ENCODE data around the gene TNXB. TPM values are rescaled to one million over a fixed set of nuclear protein-coding genes. Genes with fewer than 3 reads are reported as not detected.

The TNXB gene
- total and polyA plus RNA-seq, 2 of the 4 experiments (the other 2 are of a cell fraction) = 0.05 TPM; not detected in 1

DNA sequence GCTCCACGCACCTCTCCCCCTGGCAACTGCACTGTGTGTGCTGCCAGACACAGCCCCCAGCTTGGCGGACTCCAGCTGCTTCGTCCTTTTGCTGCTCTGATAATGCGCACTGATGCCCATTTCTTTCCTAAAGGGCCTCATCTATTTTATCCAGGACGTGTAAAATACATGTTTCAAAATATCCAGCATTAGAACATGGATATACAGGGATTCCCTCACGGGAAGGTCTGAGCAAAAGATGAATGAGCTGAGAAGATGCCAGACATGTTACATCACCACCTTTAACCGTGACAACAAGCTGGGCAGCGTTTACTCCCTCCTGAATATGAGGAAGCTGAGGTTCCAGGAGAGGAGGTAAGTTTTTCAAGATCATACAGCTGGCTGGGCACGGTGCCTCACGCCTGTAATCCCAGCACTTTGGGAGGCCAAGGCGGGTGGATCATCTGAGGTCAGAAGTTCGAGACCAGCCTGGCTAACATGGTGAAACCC is 32.8 kb downstream of the TNXB start:
- H2AK9ac ChIP-seq (replicated peaks; ENCODE audit: low read depth, low read length, poor library complexity) = no peak overlapping the region
- no peak overlapping the region for H2AFZ ChIP-seq (replicated peaks; ENCODE audit: low read length, poor library complexity)
- no peak overlapping the region; the same call in 1 of the 2 replicates for H2AK5ac ChIP-seq (ENCODE audit: low read depth, low read length)
- H3K23ac ChIP-seq (ENCODE audit: low read depth, low read length) = no peak overlapping the region
- no peak overlapping the region for H3K18ac ChIP-seq (ENCODE audit: low read depth, low read length)
- intact Hi-C loops (cut with micrococcal nuclease) (no loop called here), in situ Hi-C loops (cut with MboI; ENCODE audit: low sequenced_read_pairs) (no loop called here), dilution Hi-C loops (cut with HindIII; ENCODE audit: low sequenced_read_pairs, unreplicated experiment) (no loop called here)
- H3K4me1 ChIP-seq (ENCODE audit: control insufficient read depth, insufficient read depth, low read length) = peaks cover 24% of the 10 kb centered on the region
- no peaks in the 10 kb centered on the region for H3K79me1 ChIP-seq (ENCODE audit: low read depth in 1 of 2, low read length in 2 of 2)
- no peak overlapping the region for H2BK15ac ChIP-seq (ENCODE audit: low read depth, low read length)
- H2BK120ac ChIP-seq (ENCODE audit: low read depth, low read length) = no peak overlapping the region
- peaks cover 3% of the 10 kb centered on the region; the same call in 1 of the 2 replicates for H4K20me1 ChIP-seq (ENCODE audit: insufficient read depth, low read length)
- H3K4ac ChIP-seq (ENCODE audit: low read depth, low read length) = peak overlapping the region; percentile 10; the same call in 1 of the 2 replicates
- H4K5ac ChIP-seq (ENCODE audit: low read depth, low read length) = no peak overlapping the region
- no peak overlapping the region for H2BK20ac ChIP-seq (ENCODE audit: low read depth, low read length)
- peaks cover 18% of the 10 kb centered on the region for H3K9me1 ChIP-seq (ENCODE audit: insufficient read depth, low read length)
- DNase-seq = peak; percentile 79
- no peak overlapping the region for H3K56ac ChIP-seq (ENCODE audit: extremely low read depth, insufficient read depth, low read length)
- peak; percentile 73 for TF ChIP-seq CEBPB (IDR thresholded peaks at IDR 0.05; ENCODE audit: low read depth, low read length)
- TF ChIP-seq, protein P1, sequence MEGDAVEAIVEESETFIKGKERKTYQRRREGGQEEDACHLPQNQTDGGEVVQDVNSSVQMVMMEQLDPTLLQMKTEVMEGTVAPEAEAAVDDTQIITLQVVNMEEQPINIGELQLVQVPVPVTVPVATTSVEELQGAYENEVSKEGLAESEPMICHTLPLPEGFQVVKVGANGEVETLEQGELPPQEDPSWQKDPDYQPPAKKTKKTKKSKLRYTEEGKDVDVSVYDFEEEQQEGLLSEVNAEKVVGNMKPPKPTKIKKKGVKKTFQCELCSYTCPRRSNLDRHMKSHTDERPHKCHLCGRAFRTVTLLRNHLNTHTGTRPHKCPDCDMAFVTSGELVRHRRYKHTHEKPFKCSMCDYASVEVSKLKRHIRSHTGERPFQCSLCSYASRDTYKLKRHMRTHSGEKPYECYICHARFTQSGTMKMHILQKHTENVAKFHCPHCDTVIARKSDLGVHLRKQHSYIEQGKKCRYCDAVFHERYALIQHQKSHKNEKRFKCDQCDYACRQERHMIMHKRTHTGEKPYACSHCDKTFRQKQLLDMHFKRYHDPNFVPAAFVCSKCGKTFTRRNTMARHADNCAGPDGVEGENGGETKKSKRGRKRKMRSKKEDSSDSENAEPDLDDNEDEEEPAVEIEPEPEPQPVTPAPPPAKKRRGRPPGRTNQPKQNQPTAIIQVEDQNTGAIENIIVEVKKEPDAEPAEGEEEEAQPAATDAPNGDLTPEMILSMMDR (conservative IDR thresholded peaks at IDR 0.05; ENCODE audit: low read depth, low read length) = no peak
- WGBS, 2 experiments (ENCODE audit: extremely low coverage in 2 of 2, insufficient read length in 1 of 2) = 51% methylated on average over 3 of the region's 12 CpGs; no CpG with 5 or more reads in 1 of the 2 experiments
- ChIA-PET CTCF (interaction anchor here (0.5 to 1.2 kb wide), 3 partner anchors 38 to 61 kb away, joined by 3 read pairs; no protein-coding TSS in a partner anchor), POLR2A (ENCODE audit: unreplicated experiment) (interaction anchor here (0.5 to 0.8 kb wide), 2 partner anchors 52 to 1356 kb away, joined by 3 to 4 read pairs; partner anchors contain the start of gene ATF6B)
- peaks cover 5% of the 10 kb centered on the region for H3K27me3 ChIP-seq (ENCODE audit: control insufficient read depth, insufficient read depth, low read length)
- no peak overlapping the region for H3K4me3 ChIP-seq (ENCODE audit: insufficient read depth, low read depth, low read length)
- H3K9ac ChIP-seq (ENCODE audit: low read depth, low read length) = no peak overlapping the region
- H4K8ac ChIP-seq (ENCODE audit: low read depth in 2 of 2, low read length in 2 of 2) = no peak overlapping the region
- no peaks in the 10 kb centered on the region for H3K36me3 ChIP-seq (ENCODE audit: control insufficient read depth, insufficient read depth, low read length)
- no peak overlapping the region for H3K27ac ChIP-seq (ENCODE audit: insufficient read depth, low read length)
- no peaks in the 10 kb centered on the region for H3K9me3 ChIP-seq (ENCODE audit: control insufficient read depth, insufficient read depth, low read length)
- peak; percentile 18 for ATAC-seq (ENCODE audit: low read depth)
- H3K14ac ChIP-seq (replicated peaks; ENCODE audit: low read depth, low read length) = no peak overlapping the region
- no peak overlapping the region for H3K4me2 ChIP-seq (ENCODE audit: low read depth, low read length)
- BruUV-seq (replicated peaks) = no TSS peak
- no peak overlapping the region for H4K91ac ChIP-seq (ENCODE audit: insufficient read depth, low read depth, low read length)
- no peak overlapping the region for H2BK5ac ChIP-seq (ENCODE audit: low read depth, low read length, poor library complexity, severe bottlenecking)
